Activated T-cell treated with anti-CD3 and anti-CD28 coated beads, Interleukin-2, amount 50 U/mL, for 24 hours (primary cell): ENCODE measurements around the gene PSMC3.

Experiments
- DNase-seq: peaks from one replicate; pipeline ENCODE4 v3.0.0-alpha.2; 2020
- H3K27ac Mint-ChIP-seq: 2 replicates; pipeline ENCODE4 v1.8.0; 2020; ENCODE audit warnings: mild to moderate bottlenecking, mixed read lengths
- H3K27me3 Mint-ChIP-seq: 2 replicates; pipeline ENCODE4 v1.8.0; 2020; ENCODE audit warnings: mixed read lengths
- H3K36me3 Mint-ChIP-seq: 2 replicates; pipeline ENCODE4 v1.8.0; 2020; ENCODE audit warnings: low read depth, mixed read lengths
- H3K4me1 Mint-ChIP-seq: 2 replicates; pipeline ENCODE4 v1.8.0; 2020; ENCODE audit warnings: low read depth, mixed read lengths
- H3K4me3 Mint-ChIP-seq: 2 replicates; pipeline ENCODE4 v1.8.0; 2020; ENCODE audit warnings: mild to moderate bottlenecking, moderate library complexity, mixed read lengths
- H3K9me3 Mint-ChIP-seq: 2 replicates; pipeline ENCODE4 v1.8.0; 2020; ENCODE audit warnings: mixed read lengths

Gene PSMC3

GRCh38 chr11:47449541-47449940 lies 23.3 kb upstream of the PSMC3 start:
- Mint-ChIP-seq H3K4me3 (no peak overlapping the region), H3K27me3 (no peaks in the 10 kb centered on the region), H3K27ac (no peak overlapping the region), H3K4me1 (peaks cover 4% of the 10 kb centered on the region), H3K9me3 (no peaks in the 10 kb centered on the region), H3K36me3 (no peaks in the 10 kb centered on the region)
- DNase-seq, result no peak

GRCh38 chr11:47448566-47449427 lies 22.6 kb upstream of the PSMC3 start, which contains the start of gene RAPSN:
Gene RAPSN (minus strand): TSS chr11:47449136. CDS start chr11:47448964, 172 bp downstream.
- Mint-ChIP-seq H3K27ac (no peak within 1 kb of the TSS), H3K36me3 (no peaks in the 10 kb centered on the region), H3K9me3 (no peaks in the 10 kb centered on the region), H3K4me1 (no peaks in the 10 kb centered on the region), H3K4me3 (no peak within 1 kb of the TSS), H3K27me3 (no peaks in the 10 kb centered on the region)
- no peak for DNase-seq

- Mint-ChIP-seq H3K4me3 (no peak overlapping the region), H3K27me3 (no peaks in the 10 kb centered on the region), H3K9me3 (no peaks in the 10 kb centered on the region), H3K4me1 (no peaks in the 10 kb centered on the region), H3K27ac (no peak overlapping the region), H3K36me3 (no peaks in the 10 kb centered on the region)
- no peak for DNase-seq
These were observed 21.7 kb upstream of the PSMC3 start for GRCh38 chr11:47447906-47448305.

DNA sequence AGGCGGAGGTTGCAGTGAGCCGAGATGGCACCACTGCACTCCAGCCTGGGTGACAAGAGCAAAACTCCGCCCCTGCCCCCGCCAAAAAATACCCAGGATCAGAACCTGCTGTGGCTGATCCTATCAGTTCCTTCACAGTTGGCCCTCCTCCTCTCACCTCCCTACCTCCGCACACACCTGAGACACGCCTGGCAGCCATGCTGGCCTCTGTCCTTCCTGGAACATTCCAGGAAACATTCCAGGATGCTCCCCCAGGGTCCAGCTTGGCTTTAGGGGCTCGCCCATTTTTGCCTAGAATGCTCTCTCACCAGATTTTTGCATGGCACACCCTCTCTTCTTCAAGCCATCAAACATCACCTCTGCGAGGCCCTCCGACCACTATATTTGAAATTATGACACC lies 20.6 kb upstream of the PSMC3 start:
- Mint-ChIP-seq H3K36me3 (no peaks in the 10 kb centered on the region), H3K9me3 (no peaks in the 10 kb centered on the region), H3K27me3 (no peaks in the 10 kb centered on the region), H3K4me3 (no peak overlapping the region), H3K4me1 (no peaks in the 10 kb centered on the region), H3K27ac (no peak overlapping the region)
- DNase-seq, result no peak

DNA sequence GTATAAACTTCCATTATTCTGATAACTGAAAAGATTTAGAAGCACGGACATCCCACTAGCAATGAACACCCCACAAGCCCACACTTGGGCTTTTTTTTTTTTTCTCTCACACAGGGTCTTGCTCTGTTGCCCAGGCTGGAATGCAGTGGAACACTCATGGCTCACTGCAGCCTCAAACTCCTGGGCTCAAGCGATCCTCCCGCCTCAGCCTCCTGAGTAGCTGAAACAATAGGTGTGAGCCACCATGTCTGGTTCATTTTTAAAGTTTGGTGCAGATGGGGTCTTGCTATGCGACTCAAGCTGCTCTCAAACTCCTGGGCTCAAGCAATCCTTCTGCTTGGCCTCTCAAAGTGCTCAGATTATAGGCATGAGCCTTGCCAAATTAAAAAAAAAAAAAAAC lies 19.6 kb upstream of the PSMC3 start:
- H3K4me1 Mint-ChIP-seq, result no peaks in the 10 kb centered on the region
- no peak for DNase-seq
- H3K27ac Mint-ChIP-seq, result no peak overlapping the region
- no peaks in the 10 kb centered on the region for H3K9me3 Mint-ChIP-seq
- no peaks in the 10 kb centered on the region for H3K36me3 Mint-ChIP-seq
- H3K4me3 Mint-ChIP-seq, result no peak overlapping the region
- no peaks in the 10 kb centered on the region for H3K27me3 Mint-ChIP-seq

DNA sequence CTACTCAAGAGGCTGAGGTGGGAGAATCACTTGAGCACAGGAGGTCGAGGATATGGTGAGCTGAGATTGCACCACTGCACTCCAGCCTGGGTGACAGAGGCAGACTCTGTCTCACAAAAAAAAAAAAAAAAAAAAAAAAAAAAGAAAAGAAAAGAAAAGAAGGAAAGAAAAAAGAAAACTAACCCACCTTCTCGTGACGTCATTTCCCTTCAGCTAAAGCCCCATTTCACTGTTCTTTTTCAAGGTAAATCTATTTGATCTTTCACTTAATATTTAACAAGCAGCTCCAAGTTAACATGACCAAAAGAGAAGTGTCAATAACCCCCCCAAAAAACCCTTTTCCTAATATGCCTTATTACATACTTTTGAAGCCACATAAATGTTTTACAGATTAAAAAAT lies 17.6 kb upstream of the PSMC3 start:
- no peak overlapping the region for H3K27ac Mint-ChIP-seq
- H3K9me3 Mint-ChIP-seq, result no peaks in the 10 kb centered on the region
- no peak for DNase-seq

DNA sequence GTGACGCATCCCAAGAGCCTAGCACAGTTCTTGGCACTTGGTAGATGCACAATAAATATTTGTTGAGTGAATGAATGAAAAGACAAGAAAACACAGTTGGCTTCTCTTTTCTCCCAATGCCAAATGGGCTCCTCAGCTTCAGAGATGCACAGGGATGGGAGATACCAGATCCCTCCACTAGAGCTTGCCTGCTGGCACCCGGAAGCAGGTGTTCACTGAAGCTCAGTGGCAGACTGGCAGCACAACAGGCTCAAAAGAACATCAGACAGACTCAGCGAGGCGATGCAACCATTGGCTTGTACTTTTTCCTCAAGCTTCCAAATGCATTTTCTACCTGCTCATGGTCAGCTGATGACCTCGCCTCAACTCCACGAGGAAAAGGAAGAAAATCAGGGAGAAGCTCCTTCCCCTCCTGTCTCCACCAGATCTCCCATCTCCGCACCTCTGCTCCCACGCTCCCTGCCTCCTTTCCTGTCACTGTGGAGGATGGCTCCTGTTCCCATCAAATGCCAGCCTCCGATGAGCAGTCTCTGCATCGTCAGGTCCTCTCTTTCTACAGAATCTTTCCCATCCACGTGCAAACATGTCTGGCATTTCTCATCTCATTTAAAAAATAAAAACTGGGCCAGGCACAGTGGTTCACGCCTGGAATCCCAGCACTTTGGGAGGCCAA lies 16.9 kb upstream of the PSMC3 start:
- no peak overlapping the region for H3K27ac Mint-ChIP-seq
- no peak for DNase-seq
- H3K4me1 Mint-ChIP-seq, result no peaks in the 10 kb centered on the region
- H3K36me3 Mint-ChIP-seq, result no peaks in the 10 kb centered on the region
- no peaks in the 10 kb centered on the region for H3K27me3 Mint-ChIP-seq
- H3K4me3 Mint-ChIP-seq, result no peak overlapping the region
- H3K9me3 Mint-ChIP-seq, result no peaks in the 10 kb centered on the region

More for the DNA sequence above, 17.6 kb upstream of the PSMC3 start:
- no peaks in the 10 kb centered on the region for H3K4me1 Mint-ChIP-seq
- H3K36me3 Mint-ChIP-seq, result no peaks in the 10 kb centered on the region
- H3K4me3 Mint-ChIP-seq, result no peak overlapping the region
- no peaks in the 10 kb centered on the region for H3K27me3 Mint-ChIP-seq

- Mint-ChIP-seq H3K4me3 (no peak overlapping the region), H3K4me1 (no peaks in the 10 kb centered on the region), H3K9me3 (no peaks in the 10 kb centered on the region), H3K27ac (no peak overlapping the region), H3K27me3 (no peaks in the 10 kb centered on the region), H3K36me3 (no peaks in the 10 kb centered on the region)
- no peak for DNase-seq
These were observed 16.3 kb upstream of the PSMC3 start for GRCh38 chr11:47442514-47442913.

GRCh38 chr11:47441421-47441820 lies 15.2 kb upstream of the PSMC3 start:
- Mint-ChIP-seq H3K27me3 (no peaks in the 10 kb centered on the region), H3K9me3 (no peaks in the 10 kb centered on the region), H3K27ac (no peak overlapping the region), H3K4me3 (no peak overlapping the region), H3K4me1 (no peaks in the 10 kb centered on the region), H3K36me3 (no peaks in the 10 kb centered on the region)
- no peak for DNase-seq

- no peaks in the 10 kb centered on the region for H3K27me3 Mint-ChIP-seq
These were observed 13.8 kb upstream of the PSMC3 start for GRCh38 chr11:47440054-47440476.

GRCh38 chr11:47438721-47439120 lies 12.5 kb upstream of the PSMC3 start:
- no peaks in the 10 kb centered on the region for H3K36me3 Mint-ChIP-seq
- no peaks in the 10 kb centered on the region for H3K4me1 Mint-ChIP-seq
- H3K27ac Mint-ChIP-seq, result no peak overlapping the region
- no peak overlapping the region for H3K4me3 Mint-ChIP-seq
- DNase-seq, result no peak
- H3K27me3 Mint-ChIP-seq, result no peaks in the 10 kb centered on the region
- H3K9me3 Mint-ChIP-seq, result no peaks in the 10 kb centered on the region

More at GRCh38 chr11:47440054-47440476, 13.8 kb upstream of the PSMC3 start:
- Mint-ChIP-seq H3K4me1 (no peaks in the 10 kb centered on the region), H3K27ac (no peak overlapping the region), H3K36me3 (no peaks in the 10 kb centered on the region), H3K9me3 (no peaks in the 10 kb centered on the region), H3K4me3 (no peak overlapping the region)
- no peak for DNase-seq

GRCh38 chr11:47437746-47438418 lies 11.6 kb upstream of the PSMC3 start:
- no peak for DNase-seq
- no peaks in the 10 kb centered on the region for H3K9me3 Mint-ChIP-seq
- H3K27me3 Mint-ChIP-seq, result no peaks in the 10 kb centered on the region
- no peak overlapping the region for H3K4me3 Mint-ChIP-seq
- no peaks in the 10 kb centered on the region for H3K36me3 Mint-ChIP-seq
- no peak overlapping the region for H3K27ac Mint-ChIP-seq
- no peaks in the 10 kb centered on the region for H3K4me1 Mint-ChIP-seq

- Mint-ChIP-seq H3K27me3 (no peaks in the 10 kb centered on the region), H3K4me1 (no peaks in the 10 kb centered on the region), H3K36me3 (no peaks in the 10 kb centered on the region), H3K4me3 (no peak overlapping the region), H3K9me3 (no peaks in the 10 kb centered on the region), H3K27ac (no peak overlapping the region)
- no peak for DNase-seq
These were observed 11.0 kb upstream of the PSMC3 start for GRCh38 chr11:47437218-47437745.

- Mint-ChIP-seq H3K36me3 (no peaks in the 10 kb centered on the region), H3K4me3 (no peak overlapping the region), H3K27ac (no peak overlapping the region), H3K9me3 (no peaks in the 10 kb centered on the region), H3K27me3 (no peaks in the 10 kb centered on the region), H3K4me1 (no peaks in the 10 kb centered on the region)
- no peak for DNase-seq
These were observed 10.5 kb upstream of the PSMC3 start for GRCh38 chr11:47436726-47437125.
